GM18858 (cell line): ENCODE measurements around the gene AQP1.

Experiments used
- ATAC-seq: cut with Tn5 transposase; IDR thresholded peaks from one replicate; pipeline ENCODE4 v1.9.1; 2021; ENCODE audit not compliant: unreplicated experiment

The AQP1 gene

DNA sequence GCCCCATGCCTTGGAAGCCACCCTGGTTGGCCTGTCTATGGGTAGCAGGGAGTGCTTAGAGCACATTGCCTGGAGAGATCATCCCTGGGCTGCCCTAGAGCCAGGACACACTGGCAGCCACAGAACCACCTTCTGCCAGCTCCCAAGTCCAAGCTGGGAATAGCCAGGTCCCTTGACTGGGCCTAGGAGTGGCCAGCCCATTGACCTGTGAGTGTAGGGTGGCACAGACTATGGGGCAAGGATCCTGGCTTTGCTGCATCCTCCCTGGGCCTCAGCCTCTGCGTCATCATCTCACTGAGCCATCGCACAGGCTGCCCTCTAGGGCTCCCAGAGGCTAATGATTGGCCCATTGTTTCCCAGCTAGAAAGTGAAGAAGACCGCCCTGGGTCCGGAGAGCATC lies 7.0 kb downstream of the AQP1 start:
- no peak for ATAC-seq

DNA sequence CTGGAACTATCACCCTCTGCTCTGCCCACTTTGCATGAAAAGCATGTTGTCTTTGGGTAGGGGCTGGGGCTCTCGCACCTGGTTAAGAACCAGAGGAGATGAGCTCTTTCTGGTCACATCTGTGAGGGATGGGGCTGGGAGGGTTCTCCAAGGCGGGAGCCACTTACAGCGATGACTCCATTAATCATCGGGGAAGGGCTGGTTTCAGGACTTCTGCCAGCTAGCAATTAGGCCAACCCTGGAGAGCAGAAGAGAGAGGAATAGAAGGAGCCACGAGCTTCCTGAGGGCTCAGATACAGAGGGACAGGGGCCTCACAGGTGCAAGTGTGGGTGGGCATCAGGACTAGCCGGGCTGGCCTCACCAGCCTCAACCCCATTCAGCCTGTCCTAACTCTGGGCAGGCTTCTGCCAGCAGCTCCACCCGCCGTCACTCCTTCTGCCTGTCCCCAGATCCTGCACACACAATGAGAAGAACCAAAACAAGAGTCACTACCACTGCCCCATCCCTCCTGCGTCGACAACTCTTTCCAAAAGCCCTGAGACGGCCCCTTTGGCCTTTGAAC lies 8.4 kb downstream of the AQP1 start:
- ATAC-seq: no peak

DNA sequence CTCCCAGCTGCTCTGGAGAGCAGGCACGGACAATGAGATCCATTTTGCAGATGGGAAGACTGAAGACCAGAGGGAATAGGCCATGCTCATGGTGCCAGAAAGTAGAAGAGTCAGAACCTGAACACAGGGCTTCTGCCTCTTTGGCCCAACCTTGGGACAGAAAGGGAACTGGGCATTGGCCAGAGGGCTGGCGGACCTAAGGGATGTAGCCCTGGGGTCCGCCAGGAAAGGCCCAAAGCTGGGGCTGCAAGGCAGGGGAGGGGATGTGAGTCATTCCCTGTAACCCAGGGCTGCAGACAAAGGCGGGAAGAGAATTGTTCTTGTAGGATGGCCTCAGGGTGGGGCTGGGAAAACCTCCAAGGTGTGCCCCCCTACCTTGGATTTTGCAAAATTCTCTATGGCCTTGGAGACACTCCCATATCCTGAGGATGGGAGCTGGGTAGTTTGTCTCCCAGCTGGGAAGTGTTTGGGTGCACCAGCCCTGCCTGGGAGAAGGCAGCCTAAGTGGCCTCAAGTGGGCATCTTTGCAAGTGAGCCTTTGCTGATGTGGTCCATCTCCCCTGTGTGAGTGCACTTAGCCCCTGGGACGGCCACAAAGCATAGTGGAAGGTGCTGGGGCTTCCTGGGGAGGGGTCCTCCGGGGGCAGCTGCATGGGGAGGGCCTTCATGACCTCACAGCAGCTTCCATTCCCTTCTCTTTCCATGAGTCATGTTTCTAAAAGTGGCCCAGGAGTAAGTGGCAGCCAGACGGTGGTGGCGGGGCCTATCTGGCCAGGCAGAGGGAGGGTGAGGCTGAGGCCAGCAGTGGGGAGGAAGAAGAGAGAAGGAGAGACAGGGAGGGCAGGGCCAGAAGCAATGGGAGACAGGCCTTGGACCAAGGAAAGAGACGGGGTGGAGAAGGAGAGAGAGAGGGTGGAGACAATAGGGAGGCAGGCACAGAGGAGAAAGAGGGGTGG lies 9.2 kb downstream of the AQP1 start:
- ATAC-seq: no peak

DNA sequence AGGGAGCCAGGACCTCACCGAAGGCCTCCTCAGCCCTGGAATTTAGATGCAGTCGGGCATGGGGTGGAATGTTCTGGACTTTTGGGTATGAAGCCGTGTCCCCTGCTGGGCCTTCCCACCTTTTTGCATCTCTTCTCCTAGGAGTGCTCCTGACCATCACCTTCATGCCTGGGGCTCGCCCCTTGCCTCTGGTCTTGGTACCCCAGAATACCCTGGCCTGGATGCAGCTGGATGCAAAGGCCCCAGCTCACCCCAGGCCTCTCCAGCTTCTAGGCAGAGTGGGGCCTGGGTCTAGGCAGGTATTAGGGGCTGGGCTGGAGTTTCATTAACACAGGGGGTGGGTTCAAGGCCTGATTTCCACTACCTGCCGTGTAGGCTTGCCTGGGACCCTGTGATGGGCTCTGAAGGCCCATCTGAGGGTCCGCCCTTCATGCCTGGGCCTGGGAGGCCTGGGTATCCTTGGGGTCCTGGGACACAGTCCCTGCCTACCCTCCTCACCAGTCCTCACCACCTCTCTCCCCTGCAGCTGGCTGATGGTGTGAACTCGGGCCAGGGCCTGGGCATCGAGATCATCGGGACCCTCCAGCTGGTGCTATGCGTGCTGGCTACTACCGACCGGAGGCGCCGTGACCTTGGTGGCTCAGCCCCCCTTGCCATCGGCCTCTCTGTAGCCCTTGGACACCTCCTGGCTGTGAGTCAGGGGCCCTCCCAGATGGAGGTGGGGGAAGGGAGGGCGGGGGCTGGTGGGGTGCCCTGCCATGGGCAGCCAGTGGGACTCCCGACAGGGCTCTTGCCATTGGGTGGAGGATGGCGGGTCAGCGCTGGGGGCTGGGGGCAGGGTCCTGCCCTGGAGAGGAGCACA lies 10.1 kb downstream of the AQP1 start:
- ATAC-seq: no peak

DNA sequence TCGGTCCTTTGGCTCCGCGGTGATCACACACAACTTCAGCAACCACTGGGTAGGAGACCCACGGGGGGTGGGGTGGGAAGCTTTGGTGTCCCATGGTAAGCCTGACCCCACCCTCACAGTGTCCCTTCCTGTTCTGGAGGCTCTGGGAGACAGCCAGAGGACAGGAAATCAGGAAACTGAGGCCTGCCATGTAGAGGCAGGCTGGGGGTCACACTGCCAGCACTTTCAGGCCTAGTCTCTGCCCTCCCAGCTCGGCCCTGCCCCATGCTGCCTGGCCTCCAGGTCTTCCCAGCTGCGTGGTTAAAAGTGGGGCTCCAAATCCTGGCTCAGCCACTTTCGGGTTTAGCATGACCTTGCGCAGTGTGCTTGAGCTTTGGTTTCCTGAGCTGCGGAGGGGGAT lies 10.9 kb downstream of the AQP1 start:
- no peak for ATAC-seq

DNA sequence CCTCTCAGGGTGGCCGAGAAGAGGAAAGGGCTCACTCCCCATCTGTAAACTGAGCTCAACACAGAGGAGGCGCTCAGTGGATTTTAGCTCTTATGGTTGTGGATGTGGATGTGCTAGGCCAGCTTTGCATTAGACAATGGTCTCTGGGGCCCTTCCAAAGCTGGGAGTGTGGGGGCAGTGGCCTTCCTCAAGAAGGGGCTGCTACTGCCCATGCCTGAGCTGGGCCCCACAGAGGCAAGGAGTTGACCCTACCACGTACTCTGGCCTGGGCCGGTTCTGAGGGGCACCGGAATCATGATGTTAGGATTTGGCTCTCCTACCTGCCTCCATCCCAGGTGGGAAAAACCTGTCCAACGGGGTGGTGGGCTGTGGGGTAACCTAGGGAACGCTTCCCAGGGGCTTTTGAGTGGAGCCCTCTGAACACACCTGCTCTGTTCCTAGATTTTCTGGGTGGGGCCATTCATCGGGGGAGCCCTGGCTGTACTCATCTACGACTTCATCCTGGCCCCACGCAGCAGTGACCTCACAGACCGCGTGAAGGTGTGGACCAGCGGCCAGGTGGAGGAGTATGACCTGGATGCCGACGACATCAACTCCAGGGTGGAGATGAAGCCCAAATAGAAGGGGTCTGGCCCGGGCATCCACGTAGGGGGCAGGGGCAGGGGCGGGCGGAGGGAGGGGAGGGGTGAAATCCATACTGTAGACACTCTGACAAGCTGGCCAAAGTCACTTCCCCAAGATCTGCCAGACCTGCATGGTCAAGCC lies 11.5 kb downstream of the AQP1 start:
- no peak for ATAC-seq

DNA sequence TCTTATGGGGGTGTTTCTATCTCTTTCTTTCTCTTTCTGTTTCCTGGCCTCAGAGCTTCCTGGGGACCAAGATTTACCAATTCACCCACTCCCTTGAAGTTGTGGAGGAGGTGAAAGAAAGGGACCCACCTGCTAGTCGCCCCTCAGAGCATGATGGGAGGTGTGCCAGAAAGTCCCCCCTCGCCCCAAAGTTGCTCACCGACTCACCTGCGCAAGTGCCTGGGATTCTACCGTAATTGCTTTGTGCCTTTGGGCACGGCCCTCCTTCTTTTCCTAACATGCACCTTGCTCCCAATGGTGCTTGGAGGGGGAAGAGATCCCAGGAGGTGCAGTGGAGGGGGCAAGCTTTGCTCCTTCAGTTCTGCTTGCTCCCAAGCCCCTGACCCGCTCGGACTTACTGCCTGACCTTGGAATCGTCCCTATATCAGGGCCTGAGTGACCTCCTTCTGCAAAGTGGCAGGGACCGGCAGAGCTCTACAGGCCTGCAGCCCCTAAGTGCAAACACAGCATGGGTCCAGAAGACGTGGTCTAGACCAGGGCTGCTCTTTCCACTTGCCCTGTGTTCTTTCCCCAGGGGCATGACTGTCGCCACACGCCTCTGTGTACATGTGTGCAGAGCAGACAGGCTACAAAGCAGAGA lies 12.2 kb downstream of the AQP1 start:
- no peak for ATAC-seq

DNA sequence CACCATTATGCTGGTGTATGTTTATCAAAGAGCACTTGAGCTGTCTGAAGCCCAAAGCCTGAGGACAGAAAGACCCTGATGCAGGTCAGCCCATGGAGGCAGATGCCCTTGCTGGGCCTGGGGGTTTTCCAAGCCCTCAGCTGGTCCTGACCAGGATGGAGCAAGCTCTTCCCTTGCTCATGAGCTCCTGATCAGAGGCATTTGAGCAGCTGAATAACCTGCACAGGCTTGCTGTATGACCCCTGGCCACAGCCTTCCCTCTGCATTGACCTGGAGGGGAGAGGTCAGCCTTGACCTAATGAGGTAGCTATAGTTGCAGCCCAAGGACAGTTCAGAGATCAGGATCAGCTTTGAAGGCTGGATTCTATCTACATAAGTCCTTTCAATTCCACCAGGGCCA lies 13.0 kb downstream of the AQP1 start:
- no peak for ATAC-seq

DNA sequence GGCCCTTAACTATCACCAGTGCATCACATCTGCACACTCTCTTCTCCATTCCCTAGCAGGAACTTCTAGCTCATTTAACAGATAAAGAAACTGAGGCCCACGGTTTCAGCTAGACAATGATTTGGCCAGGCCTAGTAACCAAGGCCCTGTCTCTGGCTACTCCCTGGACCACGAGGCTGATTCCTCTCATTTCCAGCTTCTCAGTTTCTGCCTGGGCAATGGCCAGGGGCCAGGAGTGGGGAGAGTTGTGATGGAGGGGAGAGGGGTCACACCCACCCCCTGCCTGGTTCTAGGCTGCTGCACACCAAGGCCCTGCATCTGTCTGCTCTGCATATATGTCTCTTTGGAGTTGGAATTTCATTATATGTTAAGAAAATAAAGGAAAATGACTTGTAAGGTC lies 13.5 kb downstream of the AQP1 start:
- ATAC-seq: no peak

DNA sequence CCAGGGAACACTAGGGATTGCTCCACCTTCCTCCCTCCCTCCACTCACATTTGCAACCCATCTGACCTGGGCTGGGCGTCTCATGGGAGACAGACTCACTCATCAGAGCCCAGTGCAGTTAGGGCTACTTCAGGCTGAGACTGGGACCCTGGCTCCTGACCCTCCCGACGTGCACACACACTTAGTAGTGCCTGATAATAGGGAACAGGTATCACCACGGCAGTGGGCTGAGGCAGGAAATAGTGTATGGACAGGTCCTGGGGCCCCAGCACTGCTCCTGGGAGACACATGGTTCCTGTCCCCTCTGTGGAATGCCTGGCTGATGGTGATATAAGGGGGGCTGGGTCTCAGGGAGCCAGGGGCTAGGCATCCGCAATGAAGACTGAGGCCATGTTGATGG lies 14.3 kb downstream of the AQP1 start:
- no peak for ATAC-seq

DNA sequence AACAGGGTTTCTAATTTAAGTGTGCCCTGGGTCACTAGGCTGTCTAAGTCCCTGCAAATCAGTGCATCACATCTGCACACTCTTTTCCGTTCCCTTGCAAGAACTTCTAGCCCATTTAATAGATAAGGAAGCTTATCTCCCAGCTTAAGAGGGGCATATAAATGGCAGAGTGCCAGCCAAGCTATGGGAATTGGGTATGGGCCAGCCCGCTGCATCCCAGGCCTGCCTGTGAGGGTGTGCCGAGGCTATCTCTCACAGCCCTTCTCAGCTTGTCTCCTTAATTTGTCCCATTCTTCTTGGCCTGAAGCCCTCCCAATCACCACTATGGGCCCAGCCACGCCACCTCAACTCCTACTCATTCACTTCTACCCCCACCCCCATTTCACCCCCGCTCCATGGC lies 14.7 kb downstream of the AQP1 start:
- ATAC-seq: no peak

DNA sequence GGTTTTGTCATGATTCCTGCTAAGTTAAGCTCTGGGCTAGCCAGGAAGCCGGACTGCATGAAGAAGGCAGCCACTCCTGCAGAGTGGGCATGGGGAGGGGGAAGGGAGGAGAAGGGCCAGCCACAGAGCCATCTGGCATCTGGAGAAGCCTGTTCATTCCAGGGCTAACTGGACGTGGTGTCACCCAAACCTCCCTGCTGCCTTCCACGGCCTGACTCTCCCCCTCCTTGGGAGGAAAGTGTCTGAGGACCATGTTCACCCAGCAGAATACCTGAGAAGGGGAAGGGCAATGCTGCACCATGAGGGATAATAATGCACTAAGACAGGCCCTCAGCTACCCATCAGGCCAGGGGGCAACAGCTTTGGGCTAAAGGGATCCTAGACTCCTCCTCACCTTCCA lies 15.4 kb downstream of the AQP1 start:
- ATAC-seq: no peak

DNA sequence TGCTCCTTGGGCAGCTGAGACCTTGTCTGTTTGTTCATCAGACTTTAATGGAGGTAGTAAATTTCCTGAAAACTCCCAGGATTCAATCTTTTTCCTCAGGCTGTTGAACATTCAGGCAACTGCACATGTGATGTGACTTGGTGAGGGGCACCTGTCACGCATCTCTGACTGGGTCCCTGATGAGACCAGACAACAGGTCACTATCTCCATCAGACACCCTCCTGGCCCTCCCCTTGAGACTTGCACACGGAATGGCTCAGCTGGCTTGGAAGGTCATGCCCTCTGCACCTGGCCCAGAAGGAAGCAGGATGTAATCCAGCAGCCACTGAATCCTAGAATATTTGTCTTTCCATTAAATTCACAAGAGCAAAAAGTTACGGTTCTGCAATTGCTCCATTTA lies 15.9 kb downstream of the AQP1 start:
- no peak for ATAC-seq

DNA sequence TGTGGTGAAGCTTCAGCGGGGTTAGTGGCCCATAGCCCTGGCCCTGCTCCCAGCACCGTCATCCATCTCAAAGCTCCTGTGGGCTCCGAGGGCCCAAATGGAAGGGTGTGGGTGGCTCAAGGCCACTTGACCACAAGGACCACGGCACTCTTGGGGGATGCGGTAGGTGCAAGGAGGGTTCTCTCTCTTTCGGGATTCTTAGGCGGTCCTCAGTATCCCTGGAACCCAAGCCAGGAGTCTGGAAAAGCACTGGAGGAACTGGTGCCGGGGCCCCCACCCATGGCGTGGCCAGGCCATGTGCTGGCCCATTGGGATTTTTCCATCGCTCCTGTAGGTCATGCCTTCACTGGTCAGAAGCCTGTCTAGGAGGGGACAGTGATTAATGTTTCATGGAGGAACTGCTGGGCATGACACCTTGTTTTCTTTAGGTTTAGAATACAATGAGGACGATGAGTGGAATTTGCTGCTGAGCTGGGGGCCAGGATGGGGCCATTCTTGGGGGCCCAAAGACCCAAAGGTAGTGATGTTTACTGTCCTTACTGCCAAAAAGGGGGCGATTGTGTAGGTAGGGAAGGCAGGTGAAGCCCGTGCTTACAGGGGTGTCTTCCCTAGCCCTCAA lies 16.7 kb downstream of the AQP1 start:
- no peak for ATAC-seq

DNA sequence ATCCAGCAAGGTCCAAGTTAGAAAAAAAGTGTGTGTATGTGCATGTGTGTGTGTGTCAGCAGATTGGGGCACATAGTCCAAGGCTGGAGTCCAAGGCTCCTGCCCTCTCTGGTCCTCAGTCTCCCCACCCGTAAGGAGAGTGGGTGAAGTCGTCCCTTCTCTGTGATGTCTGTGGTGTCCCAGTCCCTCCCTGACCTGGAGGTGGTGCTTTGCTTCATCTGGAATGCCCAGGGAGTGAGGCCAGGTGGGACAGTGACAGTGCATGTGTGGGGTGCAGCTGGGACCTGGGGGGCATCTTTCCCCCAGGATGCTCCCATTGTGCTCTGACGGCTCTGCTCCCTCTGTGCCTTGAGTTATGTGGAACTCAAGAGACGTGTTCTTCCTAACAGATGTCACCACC lies 18.0 kb downstream of the AQP1 start:
- no peak for ATAC-seq

DNA sequence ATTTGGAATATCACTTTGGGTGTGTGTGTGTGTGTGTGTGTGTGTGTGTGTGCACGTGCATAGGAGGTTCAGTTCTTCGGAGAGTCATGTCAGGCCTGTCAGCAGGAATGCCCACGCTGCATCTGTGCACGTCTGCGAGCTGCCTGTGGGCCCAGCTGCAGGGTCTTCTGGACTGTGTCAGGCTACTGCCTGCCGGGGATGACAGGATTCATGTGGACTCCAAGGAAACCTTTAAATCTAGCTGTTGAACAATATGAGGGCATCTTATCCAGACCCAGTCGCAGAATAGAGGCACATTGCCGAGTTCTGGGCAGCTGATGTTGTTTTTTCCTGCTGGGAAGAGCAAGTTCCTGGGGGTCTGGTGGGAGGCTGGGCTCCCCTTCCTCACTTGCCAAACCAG lies 19.0 kb downstream of the AQP1 start:
- ATAC-seq: no peak

DNA sequence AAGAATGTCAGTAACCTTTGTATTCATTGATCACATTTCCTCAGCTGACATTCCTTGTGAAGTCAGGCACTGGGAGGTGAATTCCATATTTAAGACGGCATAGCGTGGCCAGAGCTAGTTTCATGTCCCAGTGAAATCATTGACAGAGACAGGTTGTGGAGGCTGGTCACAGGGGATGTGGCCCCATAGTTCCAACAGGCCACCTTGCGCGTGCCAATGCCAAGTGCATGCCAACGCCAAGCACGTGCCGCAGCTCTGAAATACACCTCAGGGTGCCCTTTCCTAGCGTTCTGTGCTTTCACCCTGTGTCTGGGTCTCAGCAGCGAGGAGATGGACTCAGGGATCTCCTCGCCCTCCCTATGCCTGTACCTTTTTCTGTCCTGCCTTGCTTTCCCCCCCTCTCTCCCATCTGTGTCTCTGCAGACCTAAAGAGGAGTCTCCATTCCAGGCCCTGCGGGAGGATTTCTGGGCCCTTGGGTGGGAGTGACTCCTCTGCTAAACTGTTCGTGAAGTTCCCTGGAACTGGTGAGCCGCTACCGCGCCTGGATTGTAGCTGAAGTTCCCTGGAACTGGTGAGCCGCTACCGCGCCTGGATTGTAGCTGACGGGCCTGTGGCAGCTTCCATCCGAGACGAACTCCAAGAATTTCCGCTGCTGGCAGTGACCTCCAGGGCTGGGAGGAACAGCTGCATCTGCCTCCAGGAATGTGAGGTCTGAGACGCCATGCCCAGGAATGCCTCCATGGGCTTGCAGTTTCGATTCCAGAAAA lies 19.7 kb downstream of the AQP1 start:
- no peak for ATAC-seq

DNA sequence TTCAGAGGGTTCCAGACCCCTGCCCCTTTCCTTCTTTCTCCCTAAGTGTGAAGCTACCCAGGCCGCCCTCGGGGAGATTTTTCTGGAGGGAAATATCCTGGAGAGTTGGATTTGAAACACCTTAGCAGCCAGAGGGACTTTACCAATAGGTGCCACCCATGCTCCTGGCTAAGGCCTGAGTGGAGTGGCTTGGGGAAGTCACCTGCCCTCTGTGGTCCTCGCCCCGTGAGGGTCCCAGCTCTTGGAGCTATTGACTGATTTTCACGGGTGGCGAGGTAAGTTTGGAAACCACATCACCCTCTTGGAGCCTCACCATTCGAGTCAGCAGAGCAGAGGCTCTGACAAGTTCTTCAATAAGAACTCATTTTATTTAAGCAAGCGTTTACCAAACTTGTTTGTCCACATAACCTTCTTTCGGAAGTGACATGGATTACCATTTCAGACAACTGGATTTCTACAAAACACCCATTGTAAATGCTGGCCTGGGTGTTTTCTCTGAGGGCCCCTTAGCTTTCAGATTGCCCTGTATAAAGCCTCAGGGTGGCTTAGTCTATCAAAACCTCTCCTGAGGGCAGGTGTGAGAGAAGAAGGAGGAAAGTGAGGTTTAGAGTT lies 20.4 kb downstream of the AQP1 start:
- ATAC-seq: no peak

DNA sequence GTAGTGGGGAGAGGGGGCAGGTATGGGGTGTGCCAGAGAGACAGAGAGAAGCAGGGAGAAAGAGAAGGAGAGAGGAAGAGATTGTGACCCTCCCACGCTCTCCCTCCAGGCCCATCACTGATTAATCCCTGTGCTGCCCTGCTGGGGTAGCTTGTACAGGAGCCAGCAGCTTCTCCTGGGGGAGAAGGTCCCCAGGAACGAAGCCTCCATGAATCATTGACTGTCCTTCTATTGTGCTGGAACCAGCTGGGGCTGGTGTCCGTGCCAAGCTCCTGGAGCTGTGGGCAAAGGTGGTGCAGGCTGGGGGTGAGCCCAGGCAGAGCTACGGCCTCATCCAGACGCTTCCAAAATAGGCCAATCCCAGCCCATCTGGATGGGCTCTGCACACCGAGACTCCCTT lies 20.9 kb downstream of the AQP1 start:
- no peak for ATAC-seq
